Activated CD4-positive, alpha-beta T cell treated with anti-CD3 and anti-CD28 coated beads, Interleukin-2, amount 50 U/mL, for 24 hours (primary cell): ENCODE results near the gene PRXL2A.
"Not testable (repeated sequence)": the region's sequence is repeated elsewhere in the genome, so short reads cannot be mapped to it uniquely, and the experiment has no call there.

Source experiments
- DNase-seq, 2 donors: peaks; one replicate each; pipeline ENCODE4 v3.0.0-alpha.2; 2020; ENCODE audit warnings: low read depth in 1 of 2, low spot score in 1 of 2

Gene PRXL2A, protein sequence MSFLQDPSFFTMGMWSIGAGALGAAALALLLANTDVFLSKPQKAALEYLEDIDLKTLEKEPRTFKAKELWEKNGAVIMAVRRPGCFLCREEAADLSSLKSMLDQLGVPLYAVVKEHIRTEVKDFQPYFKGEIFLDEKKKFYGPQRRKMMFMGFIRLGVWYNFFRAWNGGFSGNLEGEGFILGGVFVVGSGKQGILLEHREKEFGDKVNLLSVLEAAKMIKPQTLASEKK

DNA sequence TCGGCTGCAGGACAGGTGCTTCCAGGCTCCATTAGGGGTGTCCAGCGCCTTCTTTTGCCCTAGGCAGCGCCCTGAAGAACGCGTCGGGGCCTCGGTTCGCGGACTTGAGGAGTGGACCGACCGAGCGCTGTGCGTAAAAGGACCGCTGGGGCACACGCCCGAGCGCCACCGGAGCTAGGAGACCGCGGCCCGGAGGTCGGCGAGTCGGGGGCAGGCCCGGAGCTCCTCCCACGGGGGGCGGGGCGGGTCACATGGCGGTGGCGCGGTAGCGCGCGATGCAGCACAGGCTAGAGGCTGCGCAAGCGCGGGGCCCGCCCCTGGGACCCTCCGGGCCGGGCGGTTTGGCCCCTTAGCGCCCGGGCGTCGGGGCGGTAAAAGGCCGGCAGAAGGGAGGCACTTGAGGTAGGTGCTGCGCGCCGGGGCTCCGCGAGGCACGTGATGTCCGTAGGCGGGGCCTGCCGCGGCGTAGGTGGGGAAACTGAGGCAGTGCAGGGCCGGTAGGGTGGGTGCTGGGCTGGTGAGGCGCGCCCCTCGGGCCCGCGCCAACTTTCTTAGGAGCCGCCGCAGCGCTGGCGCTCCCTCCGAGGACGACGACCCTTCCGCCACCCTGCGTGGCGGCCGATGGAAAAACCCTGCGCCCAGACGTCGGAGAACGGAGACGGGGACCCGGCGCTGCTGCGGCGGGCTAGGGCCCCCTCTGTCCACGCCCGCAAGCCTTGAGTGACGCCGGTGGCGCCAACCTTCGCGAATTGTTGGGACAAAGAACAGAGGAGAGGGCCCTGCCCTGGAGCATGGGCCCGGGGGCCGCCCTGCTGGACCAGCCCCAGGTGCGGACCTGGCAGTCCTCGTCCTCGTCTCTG, at the start of gene PRXL2A:
Gene PRXL2A (plus strand): TSS at position 310 of the 860 bp plus-strand sequence. CDS start 11,917 bp downstream, outside the sequence.
- peak; percentile 59 to 73 for DNase-seq

DNA sequence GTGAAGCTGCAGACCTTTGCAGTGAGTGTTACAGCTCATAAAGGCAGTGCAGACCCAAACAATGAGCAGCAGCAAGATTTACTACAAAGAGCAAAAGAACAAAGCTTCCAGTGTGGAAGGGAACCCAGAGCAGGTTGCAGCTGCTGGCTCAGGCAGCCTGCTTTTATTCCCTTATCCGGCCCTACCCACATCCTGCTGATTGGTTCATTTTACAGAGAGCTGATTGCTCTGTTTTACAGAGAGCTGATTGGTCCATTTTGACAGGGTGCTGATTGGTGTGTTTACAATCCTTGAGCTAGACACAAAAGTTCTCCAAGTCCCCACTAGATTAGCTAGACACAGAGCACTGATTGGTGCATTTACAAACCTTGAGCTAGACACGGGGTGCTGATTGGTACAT, 49.4 kb upstream of the PRXL2A start:
- not testable (repeated sequence) for DNase-seq

DNA sequence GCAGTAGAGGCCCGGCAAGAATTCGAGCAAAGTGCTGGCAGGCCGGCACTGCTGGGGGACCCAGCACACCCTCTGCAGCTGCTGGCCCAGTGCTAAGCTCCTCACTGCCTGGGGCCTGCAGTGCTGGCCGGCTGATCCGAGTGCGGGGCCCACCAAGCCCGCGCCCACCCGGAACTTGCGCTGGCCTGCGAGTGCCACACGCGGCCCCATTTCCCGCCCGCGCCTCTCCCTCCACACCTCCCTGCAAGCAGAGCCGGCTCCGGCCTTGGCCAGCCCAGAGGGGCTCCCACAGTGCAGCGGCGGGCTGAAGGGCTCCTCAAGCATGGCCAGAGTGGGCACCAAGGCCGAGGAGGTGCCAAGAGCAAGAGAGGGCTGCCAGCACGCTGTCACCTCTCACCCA, 48.7 kb upstream of the PRXL2A start:
- no peak for DNase-seq

DNA sequence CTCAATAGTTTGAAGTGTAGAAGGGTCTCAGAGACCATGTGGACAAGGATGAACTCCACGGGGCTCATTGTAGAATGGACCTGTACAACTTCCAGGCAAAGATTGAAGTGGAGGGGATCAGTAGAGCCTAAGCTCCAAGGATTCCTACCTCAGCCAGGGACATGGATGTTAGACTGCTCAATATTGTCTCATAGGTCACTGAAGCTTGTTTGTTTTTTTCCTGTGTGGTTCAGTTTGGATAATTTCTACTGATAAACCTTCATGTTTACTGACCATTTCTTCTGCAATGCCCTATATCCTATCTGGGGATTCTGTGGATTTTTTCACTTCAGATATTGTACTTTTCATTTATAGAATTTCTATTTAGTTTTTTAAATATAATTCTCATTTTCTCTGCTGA, 42.8 kb upstream of the PRXL2A start:
- DNase-seq = no peak

DNA sequence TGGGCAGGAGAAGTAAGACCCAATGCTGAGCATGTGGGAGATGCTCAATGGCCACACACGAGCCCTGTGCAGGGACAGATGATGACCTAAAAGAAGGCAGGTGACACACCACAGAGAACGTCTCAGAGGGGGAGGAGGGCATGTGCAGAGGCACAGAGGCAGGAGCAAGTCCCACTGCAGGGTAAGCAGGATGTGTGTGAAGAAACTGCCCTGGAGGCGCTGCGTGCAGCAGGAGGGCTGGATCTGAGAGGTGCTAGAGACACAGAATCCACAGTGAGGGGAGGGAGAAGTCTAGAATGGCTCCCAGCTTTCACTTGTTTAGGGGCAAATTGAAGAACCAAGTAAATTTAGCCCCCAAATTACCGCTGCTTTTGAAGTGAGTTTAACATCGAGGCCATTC, 36.9 kb upstream of the PRXL2A start:
- DNase-seq = no peak

DNA sequence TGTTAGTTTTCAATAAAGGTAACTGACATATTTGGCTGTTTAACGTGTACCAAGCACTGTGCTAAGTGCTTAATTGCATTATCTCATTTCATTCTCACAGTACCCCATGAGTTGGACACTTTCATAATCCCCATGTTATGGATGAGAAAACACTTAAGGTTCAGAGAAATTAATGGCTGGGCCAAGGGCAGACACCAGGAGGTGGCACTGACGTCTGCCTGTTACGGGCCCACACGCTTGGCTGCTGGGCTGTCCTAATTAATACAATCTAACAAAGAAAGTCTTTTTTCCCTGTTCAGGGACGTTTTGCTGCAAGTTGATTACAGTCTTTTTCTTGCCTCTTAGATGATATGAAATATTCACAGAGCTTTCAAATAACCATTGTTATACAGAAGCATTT, 35.7 kb upstream of the PRXL2A start:
- no peak for DNase-seq

DNA sequence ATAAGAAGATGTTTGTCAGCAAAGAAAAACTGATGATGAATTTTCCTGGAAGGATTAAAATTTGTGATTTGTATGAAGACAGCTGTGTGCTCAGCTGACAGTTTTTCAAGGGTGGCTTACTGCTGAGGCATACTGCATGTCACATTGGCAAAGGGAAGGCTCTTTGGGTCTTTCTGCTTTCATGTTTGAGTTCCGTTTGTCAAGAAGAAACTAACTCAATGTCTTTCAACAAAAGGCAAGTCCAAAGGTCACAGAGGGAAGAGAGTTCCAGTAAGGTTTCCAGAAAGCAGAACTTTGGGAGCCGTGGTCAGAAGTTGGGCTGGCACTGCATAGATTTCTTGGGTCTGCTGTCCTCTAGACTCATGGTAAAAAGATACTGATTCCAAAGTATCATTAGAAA, 34.8 kb upstream of the PRXL2A start:
- DNase-seq = no peak

DNA sequence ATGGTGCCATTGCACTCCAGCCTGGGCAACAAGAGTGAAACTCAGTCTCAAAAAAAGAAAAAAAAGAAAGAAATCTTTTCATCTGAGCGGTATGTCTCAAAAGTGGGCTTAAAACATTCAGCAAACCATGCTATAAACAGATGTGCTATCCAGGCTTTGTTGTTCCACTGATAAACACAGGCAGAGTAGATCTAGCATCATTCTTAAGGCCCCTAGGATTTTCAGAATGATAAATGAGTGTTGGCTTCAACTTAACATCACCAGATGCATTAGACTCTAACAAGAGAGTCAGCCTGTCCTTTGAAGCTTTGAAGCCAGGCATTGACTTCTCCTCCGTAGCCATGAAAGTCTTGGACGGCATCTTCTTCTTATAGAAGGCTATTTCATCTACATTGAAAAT, 28.6 kb upstream of the PRXL2A start:
- DNase-seq = no peak

DNA sequence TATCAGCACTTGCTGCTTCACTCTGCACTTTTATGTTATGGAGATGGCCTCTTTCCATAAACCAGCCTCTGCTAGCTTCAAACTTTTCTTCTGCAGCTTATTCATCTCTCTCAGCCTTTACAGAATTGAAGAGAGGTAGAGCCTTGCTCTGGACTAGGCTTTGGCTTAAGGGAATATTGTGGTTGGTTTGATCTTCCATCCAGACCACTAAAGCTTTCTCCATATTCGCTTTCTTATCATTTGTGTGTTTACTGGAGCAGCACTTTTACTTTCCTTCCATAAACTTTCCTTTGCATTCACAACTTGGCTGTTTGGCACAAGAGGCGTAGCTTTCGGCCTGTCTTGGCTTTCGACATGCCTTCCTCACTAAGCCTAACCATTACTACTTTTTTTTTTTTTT, 28.2 kb upstream of the PRXL2A start:
- DNase-seq = no peak

DNA sequence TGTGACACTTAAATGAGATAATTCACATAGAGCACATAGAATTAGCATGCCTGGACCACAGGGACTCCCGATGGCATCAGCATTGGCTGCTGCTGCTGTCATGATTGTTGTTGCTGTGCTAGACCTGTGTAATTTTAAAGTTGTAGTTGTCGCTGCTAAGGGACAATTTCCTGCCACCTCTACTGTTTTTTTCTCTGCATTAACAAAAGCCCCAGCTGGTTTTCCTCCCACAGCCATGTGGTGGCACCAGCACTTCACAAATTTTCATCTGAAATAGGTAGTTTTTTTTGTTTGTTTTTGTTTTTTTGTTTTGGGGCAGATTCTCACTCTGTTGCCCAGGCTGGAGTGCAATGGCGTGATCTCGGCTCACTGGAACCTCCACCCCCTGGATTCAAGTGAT, 25.4 kb upstream of the PRXL2A start:
- DNase-seq = peak in 1 of 2 donors; percentile 17

DNA sequence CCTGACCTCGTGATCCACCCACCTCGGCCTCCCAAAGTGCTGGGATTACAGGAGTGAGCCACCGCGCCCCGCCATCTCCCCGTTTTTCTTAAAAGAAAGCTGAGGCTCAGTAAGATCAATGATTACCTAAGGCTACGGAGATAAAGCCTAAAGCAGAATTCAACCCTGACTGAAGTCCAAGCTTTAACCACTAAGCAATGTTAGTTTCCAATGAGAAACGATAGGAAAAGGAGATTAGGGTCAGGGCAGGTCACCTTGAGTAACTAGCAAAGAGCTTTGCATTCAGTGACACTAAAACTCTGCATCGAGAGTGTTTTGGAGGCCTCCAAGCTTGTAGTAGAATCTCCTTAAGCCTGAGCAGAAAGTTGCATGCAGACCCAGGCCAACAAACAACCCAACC, 17.6 kb upstream of the PRXL2A start:
- DNase-seq = no peak

DNA sequence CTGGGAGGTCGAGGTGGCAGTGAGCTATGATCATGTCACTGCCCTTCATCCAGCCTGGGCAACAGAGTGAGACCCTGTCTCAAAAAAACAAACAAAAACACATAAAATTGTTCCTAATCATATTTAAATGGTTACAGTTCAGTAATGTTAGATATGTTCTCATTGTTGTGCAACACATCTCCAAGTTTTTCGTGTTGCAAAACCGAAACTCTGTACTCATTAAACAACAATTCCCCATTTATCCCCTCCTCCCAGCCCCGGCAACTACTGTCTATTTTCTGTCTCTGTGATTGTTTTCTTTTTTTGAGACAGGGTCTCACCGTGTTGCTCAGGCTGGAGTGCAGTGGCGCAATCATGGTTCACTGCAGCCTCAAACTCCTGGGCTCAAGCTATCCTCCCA, 16.1 kb upstream of the PRXL2A start:
- DNase-seq = no peak

DNA sequence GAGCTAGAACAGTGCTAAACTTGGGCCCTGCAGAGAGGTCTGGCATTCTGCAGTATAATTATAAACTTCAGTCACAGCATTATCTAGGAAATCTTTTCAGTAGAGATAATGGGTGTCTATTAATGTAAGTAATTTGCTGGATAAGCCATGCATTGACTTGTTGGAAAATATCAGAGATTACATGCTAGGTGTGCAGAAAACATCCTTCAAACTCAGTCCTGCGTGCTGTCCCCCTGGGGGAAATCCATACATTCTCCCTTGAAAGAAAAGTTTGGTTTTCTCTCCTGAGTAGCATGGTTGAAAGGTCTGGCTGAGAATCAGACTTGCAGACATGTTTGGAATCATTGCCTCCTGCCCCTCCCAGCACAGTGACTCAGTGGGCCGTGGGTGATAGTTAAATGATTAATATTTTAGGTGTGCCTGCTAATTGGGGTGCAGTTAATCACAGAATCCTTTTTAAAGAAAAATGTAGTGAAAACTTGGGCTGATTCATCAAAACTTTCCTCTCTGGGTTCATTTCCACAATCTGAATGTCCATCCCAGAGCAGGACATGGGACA, 13.9 kb upstream of the PRXL2A start:
- no peak for DNase-seq

DNA sequence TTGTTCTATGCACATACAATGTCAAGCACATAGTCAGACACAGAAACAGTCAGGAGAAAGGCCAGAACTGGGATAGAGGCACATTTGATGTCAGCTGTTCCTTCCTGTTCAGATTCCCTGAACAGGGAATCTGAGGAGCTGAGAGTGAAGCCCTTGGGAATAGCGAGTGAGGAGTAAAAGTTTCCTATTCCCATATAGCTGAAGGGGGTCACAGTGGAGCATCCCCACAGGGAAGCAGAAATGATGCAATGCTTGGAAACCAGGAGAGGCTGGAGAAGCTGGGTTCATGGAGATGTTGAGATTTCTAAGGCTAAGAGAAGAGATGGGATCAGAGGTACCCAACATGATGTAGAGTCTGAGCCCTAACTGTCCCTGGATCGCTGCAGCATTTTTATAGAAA, 11.3 kb upstream of the PRXL2A start:
- DNase-seq = no peak

DNA sequence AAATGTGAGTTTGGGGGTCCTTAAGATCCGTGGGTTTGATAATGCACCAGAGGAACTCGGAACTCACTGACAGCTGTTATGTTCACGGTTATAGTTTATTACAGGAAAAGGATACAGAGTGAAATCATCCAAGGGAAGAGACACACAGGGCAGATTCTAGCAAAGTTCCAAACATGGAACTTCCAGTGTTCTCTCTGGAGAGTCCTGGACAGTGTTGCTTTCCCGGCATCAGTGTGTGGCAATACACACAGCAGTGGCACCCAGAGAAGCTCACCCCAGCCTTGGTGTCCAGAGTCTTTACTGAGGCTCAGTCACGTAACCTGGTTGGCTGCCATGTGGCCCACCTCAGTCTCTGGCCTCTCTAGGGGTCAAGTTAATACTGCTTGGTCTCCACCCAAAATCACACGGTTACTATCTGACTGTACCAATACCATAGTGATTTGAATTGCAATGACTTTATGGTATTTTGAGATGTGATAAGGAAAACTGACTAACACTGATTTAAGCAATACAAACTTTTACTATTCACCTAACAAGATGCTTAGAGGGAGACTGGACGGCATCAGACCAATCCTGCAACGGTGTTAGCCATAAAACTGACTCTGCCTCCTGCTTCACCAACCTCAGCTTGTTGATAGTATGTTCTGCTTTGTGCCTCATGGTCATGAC, 8.1 kb upstream of the PRXL2A start:
- no peak for DNase-seq

DNA sequence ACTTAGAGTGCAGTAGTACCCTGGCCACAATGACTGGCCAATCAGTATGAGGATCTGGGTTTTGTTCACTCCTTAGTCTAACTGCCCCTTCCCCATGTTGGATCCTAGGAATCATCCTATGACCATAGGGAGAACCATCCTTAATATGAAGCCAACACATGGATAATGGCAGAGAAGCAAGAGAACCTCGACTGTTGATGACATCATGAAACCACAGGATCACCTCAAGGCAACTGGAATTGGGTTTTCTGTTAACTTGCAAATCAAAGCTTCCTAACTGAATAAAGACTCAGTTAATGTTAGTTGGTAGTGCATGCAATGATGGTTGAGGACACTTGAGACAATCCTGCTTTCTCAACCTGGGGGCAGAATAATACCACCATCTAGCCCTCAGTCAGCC, 3.3 kb upstream of the PRXL2A start:
- no peak for DNase-seq

DNA sequence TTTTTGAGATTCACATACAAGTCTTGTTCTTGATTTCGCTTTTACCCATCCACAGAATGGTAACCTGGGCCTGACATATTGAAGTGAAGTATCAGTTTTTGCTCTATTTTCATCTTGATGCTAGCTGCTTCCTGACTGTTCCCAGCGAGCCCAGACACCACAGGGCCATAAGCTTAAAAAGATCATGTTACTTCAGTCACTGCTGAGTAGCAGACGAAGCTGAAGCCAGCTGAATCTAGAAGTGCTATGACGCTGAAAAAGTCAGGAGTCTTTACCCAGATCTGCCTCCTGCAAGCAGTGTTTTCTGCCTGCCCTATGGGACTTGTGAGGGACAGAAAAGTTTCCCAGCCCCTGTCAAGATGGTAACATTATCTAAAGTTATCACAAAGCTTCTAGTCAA, 2.7 kb upstream of the PRXL2A start:
- DNase-seq = no peak

DNA sequence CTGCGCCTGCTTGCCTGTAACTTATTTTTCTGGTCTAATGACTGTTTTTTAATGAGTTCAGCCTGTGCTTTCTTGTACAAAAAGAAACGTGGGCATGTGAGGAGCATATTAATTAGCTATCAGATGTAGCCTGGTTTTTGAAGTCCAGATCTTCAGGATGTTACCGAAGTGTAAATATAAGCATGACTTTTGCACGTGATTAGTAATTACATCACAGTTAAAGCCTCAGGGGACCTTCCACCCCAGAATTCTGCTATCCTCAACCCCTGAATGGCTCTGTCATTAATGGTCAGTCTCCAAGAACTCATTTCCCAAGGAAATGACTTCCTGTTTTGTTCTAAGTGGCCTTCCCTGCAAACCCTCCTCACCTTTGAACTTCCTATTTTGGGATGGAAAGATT, 2.1 kb upstream of the PRXL2A start:
- DNase-seq = no peak

DNA sequence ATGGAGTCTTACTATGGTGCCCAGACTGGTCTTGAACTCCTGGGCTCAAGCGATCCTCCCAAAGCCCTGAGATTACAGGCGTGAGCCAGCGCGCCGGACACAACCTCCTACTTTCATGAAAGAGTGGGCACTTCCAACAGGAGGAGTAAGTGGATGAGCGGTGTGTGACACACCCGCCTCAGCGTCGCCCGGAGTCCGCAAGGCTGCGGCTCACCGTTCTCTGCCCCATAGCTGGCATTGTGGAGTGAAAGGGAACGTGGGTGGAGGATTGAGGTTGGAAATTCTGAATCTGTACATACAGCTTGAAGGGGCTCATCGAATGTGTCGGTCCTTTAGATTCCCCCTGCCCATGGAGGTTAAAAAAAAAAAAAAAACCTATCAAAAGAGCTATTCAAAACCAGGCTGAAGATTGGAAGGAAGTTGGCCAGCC, 524 bp upstream of the PRXL2A start:
- DNase-seq = peak; percentile 20 to 56

DNA sequence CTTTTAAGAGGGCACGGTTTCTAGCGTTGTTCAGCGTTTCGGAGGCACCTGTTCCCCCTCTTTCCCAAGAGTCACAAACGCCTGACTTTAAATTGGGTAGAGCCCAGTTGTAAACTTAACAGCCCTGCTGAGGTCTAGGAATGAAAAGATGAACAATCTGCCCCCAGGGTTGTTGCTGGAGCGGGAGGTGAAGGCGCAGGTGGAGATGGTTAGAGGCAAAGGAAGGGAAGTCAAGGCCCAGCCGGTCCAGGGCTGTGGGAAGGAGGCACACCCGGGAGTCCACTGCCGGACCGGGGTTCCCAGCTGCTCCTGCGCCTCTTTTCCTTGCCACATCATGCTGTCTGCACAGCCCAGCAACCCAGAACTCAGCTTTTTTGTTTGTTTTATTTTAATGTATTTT, 770 bp downstream of the PRXL2A start:
- no peak for DNase-seq

DNA sequence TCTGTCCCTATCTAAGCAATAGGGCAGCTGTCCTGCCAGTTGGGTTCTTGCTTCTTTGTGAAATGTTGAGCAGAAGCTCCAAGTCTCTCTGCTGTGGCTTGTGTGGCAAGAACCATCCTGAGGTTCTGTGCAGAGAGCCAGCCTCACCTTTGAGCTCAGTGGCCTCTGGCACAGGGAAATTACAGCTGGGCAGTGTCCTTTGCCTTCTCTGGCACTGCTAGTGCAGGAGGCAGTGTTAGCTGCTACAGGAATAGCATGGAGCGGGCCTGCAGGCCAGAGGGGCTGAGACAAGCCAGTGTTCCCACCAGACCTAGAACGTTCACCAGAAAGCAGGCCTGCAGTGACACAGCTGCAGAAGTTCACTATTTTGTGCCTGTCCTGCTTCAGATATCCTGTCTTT, 1.8 kb downstream of the PRXL2A start:
- no peak for DNase-seq
